Osteocyte (in vitro differentiated cells): ENCODE data around the gene PPIAL4G. TPM values are rescaled to one million over a fixed set of nuclear protein-coding genes. Genes with fewer than 3 reads are reported as not detected.
"Not testable (repeated sequence)": the region's sequence is repeated elsewhere in the genome, so short reads cannot be mapped to it uniquely, and the experiment has no call there.

Experiments
- DNase-seq: peaks from one replicate; pipeline ENCODE4 v3.0.0; 2021; ENCODE audit warnings: mixed read lengths; ENCODE audit not compliant: unreplicated experiment; ENCODE audit errors: extremely low spot score
- H3K27ac Mint-ChIP-seq: one replicate; pipeline ENCODE4 v1.8.0; 2021; ENCODE audit warnings: mild to moderate bottlenecking, mixed read lengths; ENCODE audit not compliant: unreplicated experiment
- H3K27me3 Mint-ChIP-seq: one replicate; pipeline ENCODE4 v1.8.0; 2021; ENCODE audit warnings: mixed read lengths; ENCODE audit not compliant: unreplicated experiment
- H3K36me3 Mint-ChIP-seq: one replicate; pipeline ENCODE4 v1.8.0; 2021; ENCODE audit warnings: mixed read lengths; ENCODE audit not compliant: unreplicated experiment
- H3K4me1 Mint-ChIP-seq: one replicate; pipeline ENCODE4 v1.8.0; 2021; ENCODE audit warnings: mixed read lengths; ENCODE audit not compliant: unreplicated experiment
- H3K4me3 Mint-ChIP-seq: one replicate; pipeline ENCODE4 v1.8.0; 2021; ENCODE audit warnings: mild to moderate bottlenecking, moderate library complexity, mixed read lengths; ENCODE audit not compliant: unreplicated experiment
- H3K9me3 Mint-ChIP-seq: one replicate; pipeline ENCODE4 v1.8.0; 2021; ENCODE audit warnings: mixed read lengths; ENCODE audit not compliant: unreplicated experiment
- CTCF ChIP-seq: fragments of 200-600 bp; sonication (generic); IDR thresholded peaks from 2 replicates; pipeline ENCODE4 v1.5.0; 2021; ENCODE audit warnings: antibody characterized with exemption, mild to moderate bottlenecking, moderate library complexity
- total RNA-seq: library from RNA; stranded (reverse); gene quantifications from 2 replicates; pipeline ENCODE4 v1.2.1, GENCODE V29; 2021

PPIAL4G gene
- total RNA-seq, 1 donor from 2014 or later = not detected

DNA sequence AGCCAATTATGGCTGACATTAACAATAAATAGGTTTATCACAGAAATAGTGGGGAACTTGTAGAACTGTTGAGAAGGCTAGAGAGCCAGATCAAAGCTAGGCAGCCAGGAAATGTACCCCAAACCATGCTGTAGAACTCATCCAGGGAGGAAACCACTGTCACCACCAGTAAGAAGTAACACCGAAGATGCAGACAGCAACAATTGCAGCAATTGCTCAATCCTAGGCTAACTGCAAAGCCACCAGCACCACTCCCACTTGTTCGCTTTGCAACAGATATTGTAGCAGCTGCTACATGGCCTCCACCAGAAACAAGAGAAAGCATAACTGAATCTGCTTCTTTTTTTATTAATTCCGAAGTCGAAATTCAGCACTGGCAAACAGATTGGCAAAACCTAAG lies 2.0 kb downstream of the PPIAL4G start:
- not testable (repeated sequence) for H3K27ac Mint-ChIP-seq, H3K36me3 Mint-ChIP-seq, H3K4me3 Mint-ChIP-seq

DNA sequence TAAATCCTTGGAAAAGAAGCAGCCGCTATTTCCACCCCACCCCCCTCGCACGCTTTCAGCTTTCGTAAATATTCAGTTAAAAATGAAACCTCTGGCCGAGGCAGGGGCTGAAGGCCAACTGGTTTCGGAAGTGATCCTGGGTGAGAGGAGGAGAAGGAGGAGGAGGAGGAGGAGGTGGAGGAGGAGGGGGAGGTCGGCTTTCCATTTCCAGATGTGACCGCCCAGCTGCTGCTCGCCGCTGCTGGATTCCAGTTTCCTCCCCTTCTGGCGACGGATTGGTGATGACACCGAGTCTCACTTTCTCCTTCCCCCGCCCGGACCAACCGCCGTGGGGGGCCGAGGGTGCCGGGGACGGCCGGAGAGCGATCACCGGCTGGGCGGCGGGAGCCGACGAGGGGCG lies 23.4 kb downstream of the PPIAL4G start:
- not testable (repeated sequence) for H3K27ac Mint-ChIP-seq
- peak overlapping the region; percentile 59 for H3K4me3 Mint-ChIP-seq

More for the DNA sequence above, 2.0 kb downstream of the PPIAL4G start:
- H3K4me1 Mint-ChIP-seq, H3K27me3 Mint-ChIP-seq, DNase-seq, H3K9me3 Mint-ChIP-seq: not testable (repeated sequence)

GRCh38 chr1:148458901-148459581 lies 24.1 kb downstream of the PPIAL4G start:
- not testable (repeated sequence) for H3K36me3 Mint-ChIP-seq, H3K9me3 Mint-ChIP-seq, H3K27me3 Mint-ChIP-seq, H3K4me1 Mint-ChIP-seq, DNase-seq
- Mint-ChIP-seq H3K27ac (peak overlapping the region; percentile 62), H3K4me3 (peak overlapping the region; percentile 73)

More for the DNA sequence above, 23.4 kb downstream of the PPIAL4G start:
- H3K36me3 Mint-ChIP-seq, H3K27me3 Mint-ChIP-seq, H3K4me1 Mint-ChIP-seq, DNase-seq, H3K9me3 Mint-ChIP-seq: not testable (repeated sequence)

DNA sequence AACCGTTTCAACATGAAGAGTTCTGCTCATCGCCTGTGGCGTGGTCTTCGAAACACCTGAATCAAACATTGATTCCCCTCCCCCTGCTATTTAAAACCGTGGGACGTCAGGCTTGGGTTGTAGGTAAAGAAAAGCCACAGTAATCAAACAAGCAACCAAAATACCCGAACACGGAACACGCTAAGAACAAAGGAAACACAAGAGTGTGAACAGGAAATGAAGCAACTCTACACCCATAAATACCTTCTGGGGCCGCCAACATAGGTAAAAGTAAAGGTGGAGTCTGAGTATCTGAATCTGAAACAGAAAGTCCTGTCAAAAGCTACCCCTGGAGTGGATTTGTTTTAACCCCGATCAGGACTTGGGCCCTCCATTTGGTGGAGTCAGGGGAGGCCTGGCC lies 24.7 kb downstream of the PPIAL4G start:
- H3K36me3 Mint-ChIP-seq, DNase-seq, H3K4me1 Mint-ChIP-seq, H3K27me3 Mint-ChIP-seq, H3K9me3 Mint-ChIP-seq: not testable (repeated sequence)
- Mint-ChIP-seq H3K4me3 (peak overlapping the region; percentile 78), H3K27ac (peak overlapping the region; percentile 89)

- H3K4me1 Mint-ChIP-seq, H3K36me3 Mint-ChIP-seq, H3K27me3 Mint-ChIP-seq, H3K9me3 Mint-ChIP-seq, H3K4me3 Mint-ChIP-seq, DNase-seq: not testable (repeated sequence)
- H3K27ac Mint-ChIP-seq = peak overlapping the region; percentile 41
Observed at GRCh38 chr1:148452845-148453244, 30.3 kb downstream of the PPIAL4G start.

DNA sequence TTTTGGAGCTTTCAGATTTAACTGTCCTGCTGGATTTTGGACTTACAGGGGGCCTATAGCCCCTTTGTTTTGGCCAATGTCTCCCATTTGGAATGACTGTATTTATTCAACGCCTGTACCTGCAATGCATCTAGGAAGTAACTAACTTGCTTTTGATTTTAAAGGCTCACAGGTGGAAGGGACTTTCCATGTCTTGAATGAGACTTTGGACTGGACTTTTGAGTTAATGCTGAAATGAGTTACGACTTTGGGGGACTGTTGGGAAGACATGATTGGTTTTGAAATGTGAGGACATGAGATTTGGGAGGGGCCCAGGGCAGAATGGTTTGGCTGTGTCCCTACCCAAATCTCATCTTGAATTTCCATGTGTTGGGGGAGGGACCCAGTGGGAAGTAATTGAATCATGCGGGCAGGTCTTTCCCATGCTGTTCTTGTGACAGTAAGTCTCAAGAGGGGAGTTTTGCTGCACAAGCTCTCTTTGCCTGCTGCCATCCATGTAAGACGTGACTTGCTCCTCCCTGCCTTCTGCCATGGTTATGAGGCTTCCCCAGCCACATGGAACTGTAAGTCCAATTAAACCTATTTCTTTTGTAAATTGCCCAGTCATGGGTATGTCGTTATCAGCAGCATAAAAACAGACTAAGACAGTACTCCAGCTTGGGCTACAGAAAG lies 43.3 kb downstream of the PPIAL4G start:
- not testable (repeated sequence) for H3K36me3 Mint-ChIP-seq, H3K27me3 Mint-ChIP-seq, H3K27ac Mint-ChIP-seq, H3K4me3 Mint-ChIP-seq, H3K9me3 Mint-ChIP-seq, H3K4me1 Mint-ChIP-seq, DNase-seq

- no peaks in the 10 kb centered on the region for H3K9me3 Mint-ChIP-seq
- no peak for TF ChIP-seq CTCF
- H3K27ac Mint-ChIP-seq = no peak overlapping the region
- H3K4me1 Mint-ChIP-seq = no peaks in the 10 kb centered on the region
- H3K36me3 Mint-ChIP-seq = peaks cover 16% of the 10 kb centered on the region
- H3K27me3 Mint-ChIP-seq = no peaks in the 10 kb centered on the region
- H3K4me3 Mint-ChIP-seq = no peak overlapping the region
- DNase-seq = no peak
Observed at GRCh38 chr1:148435406-148435805, 47.7 kb downstream of the PPIAL4G start.

- Mint-ChIP-seq H3K9me3 (no peaks in the 10 kb centered on the region), H3K36me3 (peaks cover 18% of the 10 kb centered on the region), H3K27ac (no peak overlapping the region), H3K4me1 (no peaks in the 10 kb centered on the region), H3K27me3 (no peaks in the 10 kb centered on the region), H3K4me3 (no peak overlapping the region)
- no peak for TF ChIP-seq CTCF
- no peak for DNase-seq
Observed at GRCh38 chr1:148434832-148435231, 48.3 kb downstream of the PPIAL4G start.

GRCh38 chr1:148432916-148433317 lies 50.2 kb downstream of the PPIAL4G start:
- H3K4me3 Mint-ChIP-seq, DNase-seq, H3K27ac Mint-ChIP-seq, H3K4me1 Mint-ChIP-seq, H3K9me3 Mint-ChIP-seq, H3K27me3 Mint-ChIP-seq: not testable (repeated sequence)
- peaks cover 27% of the 10 kb centered on the region for H3K36me3 Mint-ChIP-seq
